IgD-negative memory B cell (primary cell): ENCODE data around the gene PAK6. TPM values are rescaled to one million over a fixed set of nuclear protein-coding genes. Genes with fewer than 3 reads are reported as not detected.

ENCODE experiments used
- H3K27ac Mint-ChIP-seq, 3 donors: one replicate each; pipeline ENCODE4 v1.8.0; 2020 to 2022; ENCODE audit warnings: mild to moderate bottlenecking in 3 of 3, mixed read lengths in 3 of 3, moderate library complexity in 1 of 3
- H3K27me3 Mint-ChIP-seq: one replicate; pipeline ENCODE4 v1.8.0; 2021; ENCODE audit warnings: mixed read lengths
- H3K36me3 Mint-ChIP-seq: one replicate; pipeline ENCODE4 v1.8.0; 2020; ENCODE audit warnings: mild to moderate bottlenecking, mixed read lengths
- H3K4me1 Mint-ChIP-seq, 3 donors: one replicate each; pipeline ENCODE4 v1.8.0; 2020 to 2022; ENCODE audit warnings: mixed read lengths in 3 of 3, mild to moderate bottlenecking in 1 of 3
- H3K4me3 Mint-ChIP-seq, 4 donors: one replicate each; pipeline ENCODE4 v1.8.0; 2020 to 2022; ENCODE audit warnings: mild to moderate bottlenecking in 4 of 4, mixed read lengths in 4 of 4, moderate library complexity in 3 of 4
- H3K9me3 Mint-ChIP-seq, 3 donors: one replicate each; pipeline ENCODE4 v1.8.0; 2020 to 2021; ENCODE audit warnings: mixed read lengths in 3 of 3, mild to moderate bottlenecking in 1 of 3
- polyA plus RNA-seq: library from polyadenylated mRNA; unstranded; fragments of 300-500 nt; fragmentation: Illumina TruSeq; gene quantifications from one replicate; pipeline ENCODE4 v1.2.3, GENCODE V29; 2021

The PAK6 gene
- polyA plus RNA-seq, 1 donor from 2014 or later: not detected

DNA sequence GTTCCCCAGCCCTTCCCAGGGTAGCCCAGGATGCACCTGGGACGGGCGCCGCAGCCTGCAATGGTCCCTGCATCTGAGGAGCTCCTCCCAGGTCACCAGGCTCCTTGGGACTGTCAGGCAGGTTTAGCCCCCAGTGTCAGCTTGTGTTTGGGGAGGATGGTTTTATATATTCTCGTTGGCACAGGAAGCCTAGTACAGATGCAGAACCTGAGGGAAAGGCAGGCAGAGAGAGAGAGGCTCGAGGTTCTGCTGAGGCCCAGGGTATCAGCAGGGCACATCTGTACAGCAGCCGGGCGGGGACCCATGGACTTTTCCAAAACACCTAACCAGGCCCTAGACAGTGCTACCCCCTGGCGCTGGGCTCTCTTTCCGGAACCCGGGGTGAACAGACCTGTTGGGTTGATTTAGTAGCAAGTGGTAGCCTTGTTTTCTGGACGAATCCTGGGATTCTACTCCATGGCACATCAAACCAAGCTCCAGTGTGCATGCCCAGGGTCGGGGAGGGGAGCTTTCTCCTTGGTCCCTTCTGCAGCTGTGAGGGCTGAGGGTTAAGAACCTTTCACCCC is 8.6 kb downstream of the PAK6 start:
- H3K27me3 Mint-ChIP-seq: no peaks in the 10 kb centered on the region
- no peak overlapping the region for H3K27ac Mint-ChIP-seq
- peaks cover 0 to 4% (median 0%) of the 10 kb centered on the region in 3 donors for H3K4me1 Mint-ChIP-seq
- no peak overlapping the region for H3K4me3 Mint-ChIP-seq
- no peaks in the 10 kb centered on the region for H3K36me3 Mint-ChIP-seq
- H3K9me3 Mint-ChIP-seq: no peaks in the 10 kb centered on the region

DNA sequence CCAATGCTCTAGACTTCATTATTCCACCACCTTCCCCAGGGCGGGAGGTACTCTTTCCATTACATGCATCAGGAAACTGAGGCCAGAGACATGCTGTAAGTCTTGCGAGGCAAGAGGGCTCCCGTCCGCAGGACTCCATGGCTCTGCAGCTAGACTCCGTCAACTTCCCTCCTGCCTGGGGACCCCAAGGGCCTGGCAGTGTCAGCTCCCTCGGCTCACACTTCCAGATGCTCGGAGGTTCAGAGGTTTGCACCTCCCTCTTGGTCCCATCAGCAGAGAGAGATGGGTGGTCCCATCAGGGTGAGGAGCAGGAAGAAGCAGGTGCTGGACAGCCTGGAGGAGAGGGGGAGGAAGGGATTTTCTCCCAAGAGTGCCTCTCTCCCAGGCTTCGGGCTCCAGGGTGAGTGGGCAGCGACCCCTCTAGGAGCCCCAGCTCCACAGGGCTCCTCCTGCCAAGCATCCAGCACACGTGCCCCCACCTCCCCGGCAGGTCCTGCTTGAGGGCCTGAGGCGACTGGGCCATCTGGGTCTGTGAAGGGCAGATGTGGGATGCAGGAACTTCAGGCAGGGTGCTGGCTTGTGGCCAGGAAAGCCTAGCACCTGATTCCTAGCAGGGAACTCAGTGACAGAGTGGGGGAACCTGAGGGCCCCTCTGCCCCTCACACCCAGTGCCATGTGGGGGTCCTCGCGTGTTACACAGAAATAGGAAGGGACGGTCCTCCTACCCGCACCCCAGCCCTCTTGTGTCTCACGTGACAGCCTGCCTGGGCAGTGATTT is 9.3 kb downstream of the PAK6 start:
- Mint-ChIP-seq H3K4me1 (peaks cover 3 to 8% (median 4%) of the 10 kb centered on the region in 3 donors), H3K27me3 (peaks cover 2% of the 10 kb centered on the region), H3K36me3 (no peaks in the 10 kb centered on the region), H3K27ac (no peak overlapping the region), H3K9me3 (peaks cover 0 to 1% (median 0%) of the 10 kb centered on the region in 3 donors), H3K4me3 (no peak overlapping the region)

DNA sequence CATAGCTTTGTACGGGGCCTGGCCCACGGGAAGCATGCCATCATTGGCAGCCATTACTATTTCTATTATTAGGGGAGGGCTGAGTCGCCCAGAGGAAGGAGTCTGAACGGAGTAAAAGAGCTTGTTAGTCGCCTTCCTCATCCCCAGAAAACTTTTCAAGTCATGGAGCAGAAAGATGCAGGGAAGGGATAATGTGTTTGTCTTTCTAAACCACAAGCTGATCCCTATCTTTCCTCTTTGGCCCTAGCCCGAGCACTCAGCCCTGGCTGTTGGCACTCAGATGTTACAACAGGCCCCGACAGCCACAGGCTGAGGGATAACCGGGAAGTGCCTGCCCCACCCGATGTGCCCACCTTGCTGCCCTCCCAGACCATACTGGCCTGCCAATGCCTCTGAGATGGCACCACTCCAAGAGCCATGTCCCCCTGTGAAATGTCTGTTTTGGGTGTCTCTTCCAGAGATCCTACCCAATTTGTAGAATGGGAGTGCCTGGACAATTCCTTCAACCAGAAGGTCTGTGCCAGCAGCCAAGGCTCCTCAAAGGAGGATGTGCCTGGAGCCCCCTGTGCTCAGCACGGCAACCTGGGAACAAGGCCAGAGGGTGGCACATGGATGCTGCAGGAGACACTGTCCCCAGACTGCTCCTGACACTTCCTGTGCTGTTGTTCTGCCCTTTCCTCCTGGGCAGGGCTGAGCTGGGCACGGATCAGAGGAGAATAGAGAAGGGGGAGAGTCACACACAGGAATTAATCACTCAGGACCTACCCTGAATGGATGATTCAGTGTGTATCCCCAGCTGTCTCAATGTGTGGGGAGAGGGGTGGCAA is 10.8 kb downstream of the PAK6 start:
- Mint-ChIP-seq H3K9me3 (peaks cover 0 to 1% (median 0%) of the 10 kb centered on the region in 3 donors), H3K4me3 (no peak overlapping the region), H3K4me1 (peaks cover 7 to 10% (median 9%) of the 10 kb centered on the region in 3 donors), H3K27ac (no peak overlapping the region), H3K36me3 (no peaks in the 10 kb centered on the region), H3K27me3 (peaks cover 15% of the 10 kb centered on the region)

- Mint-ChIP-seq H3K9me3 (peaks cover 0 to 1% (median 0%) of the 10 kb centered on the region in 3 donors), H3K36me3 (no peaks in the 10 kb centered on the region), H3K4me1 (peaks cover 7 to 10% (median 9%) of the 10 kb centered on the region in 3 donors), H3K27ac (no peak overlapping the region), H3K4me3 (no peak overlapping the region), H3K27me3 (peaks cover 17% of the 10 kb centered on the region)
Measured at GRCh38 chr15:40250304-40250656, 11.4 kb downstream of the PAK6 start.

DNA sequence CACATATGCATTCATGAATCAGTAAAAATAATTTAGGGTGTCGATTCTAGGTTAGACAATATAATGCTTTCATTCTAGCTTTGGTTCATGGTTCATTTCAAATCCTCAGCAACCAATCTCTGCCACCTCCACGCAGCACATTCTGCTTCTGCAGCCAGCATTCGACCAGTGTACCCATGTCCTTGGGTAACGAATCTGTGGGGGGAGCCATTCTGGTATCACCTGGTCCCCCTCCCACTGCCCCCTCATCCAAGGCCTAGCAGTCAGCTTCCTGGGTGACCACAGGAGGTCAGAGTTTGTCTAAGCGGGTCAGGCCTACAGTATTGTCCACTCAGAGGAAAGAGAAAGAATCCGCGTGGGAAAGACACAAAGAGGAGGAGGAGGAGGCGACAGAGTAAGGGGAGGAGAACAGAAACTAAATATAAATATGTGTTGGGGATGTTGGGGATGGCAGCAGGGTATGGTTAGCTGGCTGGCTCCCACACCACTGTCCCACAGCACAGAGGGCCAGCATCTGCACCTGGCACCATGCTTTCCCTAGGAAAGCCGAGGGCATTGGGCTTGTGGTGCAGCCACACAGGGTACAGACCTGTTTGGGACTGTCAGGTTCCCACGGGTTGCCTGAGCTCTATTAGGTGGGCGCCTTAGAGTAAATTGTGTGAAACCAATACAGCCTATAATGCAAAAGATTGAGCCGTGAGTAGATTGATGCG is 12.1 kb downstream of the PAK6 start:
- peak overlapping the region in 1 of 3 donors; percentile 3 for H3K27ac Mint-ChIP-seq
- peak overlapping the region in 3 of 4 donors; percentile 34 to 64 (median 35) for H3K4me3 Mint-ChIP-seq
- no peaks in the 10 kb centered on the region for H3K36me3 Mint-ChIP-seq
- H3K9me3 Mint-ChIP-seq: peaks cover 0 to 1% (median 0%) of the 10 kb centered on the region in 3 donors
- H3K4me1 Mint-ChIP-seq: peaks cover 7 to 10% (median 9%) of the 10 kb centered on the region in 3 donors
- H3K27me3 Mint-ChIP-seq: peaks cover 17% of the 10 kb centered on the region

DNA sequence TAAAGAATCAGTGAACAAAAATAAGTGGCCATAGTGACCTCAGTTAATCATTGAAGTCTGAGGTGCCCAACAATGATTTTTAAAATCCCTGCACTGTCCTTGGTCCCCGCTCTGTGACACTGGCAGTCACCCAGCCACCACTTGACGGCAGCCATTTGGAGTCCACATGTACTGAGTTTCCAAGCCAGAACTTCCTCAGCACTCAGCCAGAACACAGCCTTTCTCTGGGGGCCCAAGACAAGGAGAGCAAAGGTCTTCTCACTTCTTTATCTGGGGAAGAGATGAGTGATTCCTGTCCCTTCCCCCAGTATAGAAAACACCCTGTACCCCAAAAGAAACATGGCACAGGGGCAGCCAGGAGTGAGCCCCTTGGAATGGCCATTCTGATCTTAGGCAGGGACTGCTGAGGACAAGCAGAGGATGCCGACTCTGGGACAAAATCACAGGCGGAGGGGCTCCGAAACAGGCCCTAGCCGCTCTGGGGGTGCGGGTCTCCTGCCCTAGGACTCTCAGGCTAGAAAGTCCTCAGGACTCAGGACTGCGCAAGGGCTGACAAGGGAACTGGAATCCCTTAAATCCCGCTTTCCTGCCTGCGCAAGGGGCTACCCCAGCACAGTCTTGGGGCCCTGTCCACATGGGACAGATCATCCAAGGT is 12.8 kb downstream of the PAK6 start:
- peaks cover 17% of the 10 kb centered on the region for H3K27me3 Mint-ChIP-seq
- no peaks in the 10 kb centered on the region for H3K36me3 Mint-ChIP-seq
- peaks cover 0 to 1% (median 0%) of the 10 kb centered on the region in 3 donors for H3K9me3 Mint-ChIP-seq
- H3K4me1 Mint-ChIP-seq: peaks cover 7 to 10% (median 9%) of the 10 kb centered on the region in 3 donors
- peak overlapping the region in 3 of 4 donors; percentile 58 to 64 (median 63) for H3K4me3 Mint-ChIP-seq
- H3K27ac Mint-ChIP-seq: peak overlapping the region in 1 of 3 donors; percentile 3

GRCh38 chr15:40252141-40252437 is 13.2 kb downstream of the PAK6 start:
- peaks cover 7 to 10% (median 9%) of the 10 kb centered on the region in 3 donors for H3K4me1 Mint-ChIP-seq
- H3K27ac Mint-ChIP-seq: no peak overlapping the region
- peak overlapping the region in 2 of 4 donors; percentile 58 to 63 for H3K4me3 Mint-ChIP-seq
- H3K9me3 Mint-ChIP-seq: peaks cover 0 to 1% (median 0%) of the 10 kb centered on the region in 3 donors
- H3K36me3 Mint-ChIP-seq: no peaks in the 10 kb centered on the region
- H3K27me3 Mint-ChIP-seq: peaks cover 17% of the 10 kb centered on the region

- H3K9me3 Mint-ChIP-seq: peaks cover 0 to 1% (median 0%) of the 10 kb centered on the region in 3 donors
- H3K36me3 Mint-ChIP-seq: no peaks in the 10 kb centered on the region
- H3K27me3 Mint-ChIP-seq: peaks cover 17% of the 10 kb centered on the region
- H3K4me3 Mint-ChIP-seq: peak overlapping the region; percentile 57 to 92 (median 84)
- peaks cover 7 to 10% (median 9%) of the 10 kb centered on the region in 3 donors for H3K4me1 Mint-ChIP-seq
- peak overlapping the region in 1 of 3 donors; percentile 57 for H3K27ac Mint-ChIP-seq
Measured at GRCh38 chr15:40252438-40253166, 13.7 kb downstream of the PAK6 start.

DNA sequence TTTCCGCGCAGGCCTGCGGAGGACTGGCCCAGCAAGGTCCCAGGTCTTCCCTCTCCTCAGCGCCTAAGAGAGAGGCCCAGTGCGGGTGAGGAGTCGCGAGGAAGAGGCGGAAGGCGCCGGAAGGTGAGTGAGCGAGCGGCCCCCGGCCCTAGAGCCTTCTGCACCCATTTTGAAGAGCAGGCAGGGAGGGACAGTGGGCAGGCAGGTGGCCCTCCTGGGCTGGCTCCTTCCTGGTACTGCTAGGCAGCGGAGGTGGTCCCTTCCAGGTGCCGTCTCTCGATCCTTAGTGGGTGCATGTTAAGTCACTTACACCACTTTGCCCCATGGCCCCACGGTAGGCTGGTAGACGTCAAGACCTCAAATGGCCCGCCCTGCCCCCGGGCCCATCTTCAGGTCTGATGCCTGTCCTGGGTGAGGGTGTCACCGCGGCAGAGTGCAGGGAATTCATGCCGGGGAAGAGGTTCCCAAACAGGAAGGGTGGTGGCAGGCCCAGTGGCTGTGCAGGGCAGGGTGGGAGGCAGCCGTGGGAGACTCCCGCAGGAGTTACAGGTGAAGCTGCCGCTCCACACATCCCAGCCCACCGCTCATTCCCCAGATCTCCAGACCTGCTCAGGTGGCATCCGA is 14.4 kb downstream of the PAK6 start:
- H3K4me3 Mint-ChIP-seq: peak overlapping the region; percentile 60 to 92 (median 84)
- peak overlapping the region in 1 of 3 donors; percentile 57 for H3K27ac Mint-ChIP-seq
- H3K36me3 Mint-ChIP-seq: no peaks in the 10 kb centered on the region
- H3K9me3 Mint-ChIP-seq: peaks cover 0 to 1% (median 0%) of the 10 kb centered on the region in 3 donors
- peaks cover 17% of the 10 kb centered on the region for H3K27me3 Mint-ChIP-seq
- H3K4me1 Mint-ChIP-seq: peaks cover 7 to 10% (median 9%) of the 10 kb centered on the region in 3 donors

- Mint-ChIP-seq H3K4me1 (peaks cover 7 to 10% (median 9%) of the 10 kb centered on the region in 3 donors), H3K9me3 (peaks cover 0 to 1% (median 0%) of the 10 kb centered on the region in 3 donors), H3K36me3 (no peaks in the 10 kb centered on the region), H3K4me3 (peak overlapping the region in 1 of 4 donors; percentile 60), H3K27ac (no peak overlapping the region), H3K27me3 (peaks cover 17% of the 10 kb centered on the region)
Measured at GRCh38 chr15:40254452-40254851, 15.6 kb downstream of the PAK6 start.

DNA sequence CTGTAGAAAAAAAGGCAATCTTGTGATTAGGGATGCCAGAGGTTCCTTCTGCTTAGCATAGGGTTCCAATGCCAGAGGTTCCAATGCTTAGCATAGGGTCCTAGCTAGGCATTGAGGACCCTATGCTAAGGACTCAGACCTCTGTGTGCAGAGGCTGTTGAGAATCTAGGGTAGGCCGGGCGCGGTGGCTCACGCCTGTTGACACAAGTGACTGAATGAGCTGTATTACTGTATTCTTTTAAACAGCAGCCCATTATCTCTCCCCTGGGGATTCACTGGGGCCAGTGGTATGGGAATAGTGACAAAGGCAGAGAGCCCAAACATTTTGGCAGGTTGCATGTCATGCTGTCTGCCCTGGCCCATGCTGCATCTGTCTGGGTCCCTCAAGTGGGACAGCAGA is 16.2 kb downstream of the PAK6 start:
- H3K9me3 Mint-ChIP-seq: peaks cover 0 to 1% (median 0%) of the 10 kb centered on the region in 3 donors
- H3K4me1 Mint-ChIP-seq: peaks cover 7 to 10% (median 9%) of the 10 kb centered on the region in 3 donors
- no peaks in the 10 kb centered on the region for H3K36me3 Mint-ChIP-seq
- H3K27ac Mint-ChIP-seq: no peak overlapping the region
- peak overlapping the region in 1 of 4 donors; percentile 60 for H3K4me3 Mint-ChIP-seq
- H3K27me3 Mint-ChIP-seq: peaks cover 17% of the 10 kb centered on the region

GRCh38 chr15:40256638-40257235 is 17.9 kb downstream of the PAK6 start:
- Mint-ChIP-seq H3K4me3 (no peak overlapping the region), H3K27ac (peak overlapping the region in 1 of 3 donors; percentile 67)

More at GRCh38 chr15:40256638-40257235, 17.9 kb downstream of the PAK6 start:
- H3K36me3 Mint-ChIP-seq: no peaks in the 10 kb centered on the region
- H3K27me3 Mint-ChIP-seq: peaks cover 17% of the 10 kb centered on the region
- peaks cover 5 to 9% (median 7%) of the 10 kb centered on the region in 3 donors for H3K4me1 Mint-ChIP-seq
- peaks cover 0 to 1% (median 0%) of the 10 kb centered on the region in 3 donors for H3K9me3 Mint-ChIP-seq
